ENCODE measurements around the gene KAZN. TPM values are rescaled to one million over a fixed set of nuclear protein-coding genes. Genes with fewer than 3 reads are reported as not detected.

KAZN gene
- total and polyA plus RNA-seq, 10 donors: 20.0 to 245 (median 144) TPM

GRCh38 chr1:14944471-14944985, 346.0 kb downstream of the KAZN start:
- TF ChIP-seq CTCF (IDR thresholded peaks at IDR 0.05 in 8 of 11, conservative IDR thresholded peaks at IDR 0.05 in 3 of 11): no peak
- peak; percentile 83 to 87 (median 84) for TF ChIP-seq POLR2AphosphoS5 (IDR thresholded peaks at IDR 0.05)

GRCh38 chr1:14945132-14946010, 346.9 kb downstream of the KAZN start:
- intact Hi-C loops (cut with DNase I; ENCODE audit: low total_unique reads): no loop called here
- no peaks in the 10 kb centered on the region for H3K27me3 ChIP-seq (replicated peaks in 1 of 7)
- H3K27ac ChIP-seq: peak overlapping the region; percentile 61 to 89 (median 81)
- H3K4me1 ChIP-seq: peaks cover 12 to 98% (median 68%) of the 10 kb centered on the region in 6 donors
- TF ChIP-seq POLR2AphosphoS5 (IDR thresholded peaks at IDR 0.05) (peak; percentile 60 to 72 (median 70)), POLR2A (IDR thresholded peaks at IDR 0.05) (no peak)
- WGBS, 5 donors: 50 to 71% (median 59%) methylated on average over 25 to 26 of the region's 26 CpGs
- H3K36me3 ChIP-seq: peaks cover 0 to 4% (median 0%) of the 10 kb centered on the region in 6 donors
- DNase-seq: no peak
- no peaks in the 10 kb centered on the region for H3K9me3 ChIP-seq
- H3K4me3 ChIP-seq: peak overlapping the region in 1 of 8 donors; percentile 7

More at GRCh38 chr1:14944471-14944985, 346.0 kb downstream of the KAZN start:
- Histone ChIP-seq H3K9me3 (no peaks in the 10 kb centered on the region), H3K4me1 (peaks cover 14 to 98% (median 71%) of the 10 kb centered on the region in 6 donors), H3K4me3 (no peak overlapping the region), H3K27ac (peak overlapping the region; percentile 61 to 89 (median 81)), H3K36me3 (no peaks in the 10 kb centered on the region), H3K27me3 (replicated peaks in 1 of 7) (no peaks in the 10 kb centered on the region)
- intact Hi-C loops (cut with DNase I; ENCODE audit: low total_unique reads): no loop called here
- WGBS, 5 donors: 44 to 55% (median 52%) methylated on average over 10 to 12 of the region's 12 CpGs
- no peak for DNase-seq

DNA sequence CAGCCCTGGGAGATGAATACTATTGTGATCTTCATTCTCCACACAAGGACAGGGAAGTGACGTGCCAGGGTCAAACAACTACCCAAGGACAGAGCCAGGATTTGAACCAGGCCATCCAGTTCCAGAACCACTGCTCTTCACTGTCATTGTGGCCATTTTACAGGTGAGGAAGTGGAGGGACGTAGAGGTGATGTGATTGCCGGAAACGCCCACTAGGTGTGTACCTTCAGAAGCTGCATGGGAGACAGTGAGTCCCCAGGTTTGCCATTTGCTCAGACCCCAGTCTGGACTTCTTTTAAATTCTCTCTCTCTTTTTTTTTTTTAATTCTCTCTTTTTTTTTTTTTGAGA, 347.5 kb downstream of the KAZN start:
- no peak for TF ChIP-seq POLR2A (IDR thresholded peaks at IDR 0.05)
- TF ChIP-seq CTCF (IDR thresholded peaks at IDR 0.05 in 8 of 11, conservative IDR thresholded peaks at IDR 0.05 in 3 of 11): no peak
- TF ChIP-seq POLR2AphosphoS5 (IDR thresholded peaks at IDR 0.05): no peak
- H3K9me3 ChIP-seq: no peaks in the 10 kb centered on the region
- peak overlapping the region; percentile 61 to 89 (median 81) for H3K27ac ChIP-seq
- H3K4me1 ChIP-seq: peaks cover 15 to 98% (median 65%) of the 10 kb centered on the region in 6 donors
- 46 to 71% (median 57%) methylated on average over 4 of the region's 4 CpGs for WGBS, 5 donors
- intact Hi-C loops (cut with DNase I; ENCODE audit: low total_unique reads): no loop called here
- no peak for DNase-seq
- no peaks in the 10 kb centered on the region for H3K27me3 ChIP-seq (replicated peaks in 1 of 7)
- peaks cover 0 to 4% (median 0%) of the 10 kb centered on the region in 6 donors for H3K36me3 ChIP-seq
- peak overlapping the region in 1 of 8 donors; percentile 5 for H3K4me3 ChIP-seq

GRCh38 chr1:14946684-14947238, 348.3 kb downstream of the KAZN start:
- Histone ChIP-seq H3K4me1 (peaks cover 15 to 98% (median 62%) of the 10 kb centered on the region in 6 donors), H3K4me3 (peak overlapping the region in 4 of 8 donors; percentile 5 to 19 (median 12)), H3K36me3 (peaks cover 0 to 9% (median 0%) of the 10 kb centered on the region in 6 donors), H3K9me3 (no peaks in the 10 kb centered on the region), H3K27me3 (replicated peaks in 1 of 7) (no peaks in the 10 kb centered on the region), H3K27ac (peak overlapping the region; percentile 61 to 89 (median 81))
- 47 to 76% (median 51%) methylated on average over 14 of the region's 14 CpGs for WGBS, 5 donors
- TF ChIP-seq POLR2A (IDR thresholded peaks at IDR 0.05) (no peak), POLR2AphosphoS5 (IDR thresholded peaks at IDR 0.05) (peak in 2 of 3 donors; percentile 47 to 56)
- DNase-seq: no peak
- intact Hi-C loops (cut with DNase I; ENCODE audit: low total_unique reads): no loop called here
